Liver (tissue), 9 donors: ENCODE measurements around the gene IER2. TPM values are rescaled to one million over a fixed set of nuclear protein-coding genes. Genes with fewer than 3 reads are reported as not detected.

Source experiments
- DNase-seq: peaks from one replicate; pipeline ENCODE4 v3.0.0-alpha.2; 2017; ENCODE audit warnings: low spot score
- H3K27ac ChIP-seq, 2 donors: one replicate each; pipeline ENCODE4 v1.7.0; 2013; ENCODE audit warnings: inconsistent platforms in 2 of 2, low read length in 2 of 2, control low read depth in 1 of 2, low read depth in 1 of 2, mild to moderate bottlenecking in 1 of 2
- H3K27me3 ChIP-seq, 4 donors: one replicate each; pipeline versions ENCODE4 v1.6.1 to v1.7.0; 2013; ENCODE audit warnings: low read length in 3 of 4, inconsistent platforms in 1 of 4, mild to moderate bottlenecking in 1 of 4, moderate library complexity in 1 of 4; ENCODE audit not compliant: control insufficient read depth in 4 of 4, insufficient read depth in 4 of 4
- H3K36me3 ChIP-seq, 4 donors: one replicate each; pipeline versions ENCODE4 v1.6.1 to v1.7.0; 2013; ENCODE audit warnings: low read length in 3 of 4, mild to moderate bottlenecking in 3 of 4, low read depth in 1 of 4, moderate library complexity in 1 of 4; ENCODE audit not compliant: control insufficient read depth in 4 of 4, insufficient read depth in 3 of 4
- H3K4me1 ChIP-seq, 4 donors: one replicate each; pipeline versions ENCODE4 v1.6.1 to v1.7.0; 2013; ENCODE audit warnings: low read length in 3 of 4, mild to moderate bottlenecking in 3 of 4, moderate library complexity in 1 of 4; ENCODE audit not compliant: control insufficient read depth in 4 of 4, insufficient read depth in 4 of 4
- H3K4me3 ChIP-seq, 3 donors: one replicate each; pipeline versions ENCODE4 v1.6.1 to v1.7.0; 2013; ENCODE audit warnings: low read length in 3 of 3, control low read depth in 1 of 3, low read depth in 1 of 3, mild to moderate bottlenecking in 1 of 3
- H3K9ac ChIP-seq, 2 donors: one replicate each; pipeline ENCODE4 v1.7.0; 2013; ENCODE audit warnings: low read length in 2 of 2, mild to moderate bottlenecking in 2 of 2, moderate library complexity in 2 of 2, control low read depth in 1 of 2, low read depth in 1 of 2
- H3K9me3 ChIP-seq, 4 donors: one replicate each; pipeline versions ENCODE4 v1.6.1 to v1.7.0; 2013; ENCODE audit warnings: low read length in 3 of 4; ENCODE audit not compliant: control insufficient read depth in 4 of 4
- ATF3 ChIP-seq: IDR thresholded peaks from 2 replicates; pipeline ENCODE4 v1.6.1; 2016; ENCODE audit warnings: antibody characterized with exemption
- CTCF ChIP-seq: fragments of 150-350 bp; IDR thresholded peaks from 2 replicates; pipeline ENCODE4 v1.5.1; 2017; ENCODE audit warnings: improper control_type of control experiment, low read depth, low read length; ENCODE audit not compliant: missing input control
- EGR1 ChIP-seq, 2 donors: IDR thresholded peaks; 2 replicates each; pipeline ENCODE4 v1.6.1; 2016 to 2018; ENCODE audit warnings: antibody characterized with exemption in 2 of 2, low read depth in 2 of 2
- FOXA1 ChIP-seq: IDR thresholded peaks from 2 replicates; pipeline ENCODE4 v1.6.1; 2016; ENCODE audit warnings: antibody characterized with exemption
- GABPA ChIP-seq, 2 donors: IDR thresholded peaks in 1 of 2; conservative IDR thresholded peaks in 1 of 2; 2 replicates each; pipeline ENCODE4 v1.6.1; 2016; ENCODE audit warnings: antibody characterized with exemption in 2 of 2, mild to moderate bottlenecking in 1 of 2, moderate library complexity in 1 of 2
- HNF4A ChIP-seq, 2 donors: conservative IDR thresholded peaks; 2 replicates each; pipeline ENCODE4 v1.6.1; 2016; ENCODE audit warnings: antibody characterized with exemption in 2 of 2, mild to moderate bottlenecking in 2 of 2
- HNF4G ChIP-seq: IDR thresholded peaks from 2 replicates; pipeline ENCODE4 v1.6.1; 2016; ENCODE audit warnings: antibody characterized with exemption
- JUND ChIP-seq, 2 donors: IDR thresholded peaks; 2 replicates each; pipeline ENCODE4 v1.6.1; 2016; ENCODE audit warnings: antibody characterized with exemption in 2 of 2
- MAX ChIP-seq: IDR thresholded peaks from 2 replicates; pipeline ENCODE4 v1.6.1; 2016; ENCODE audit warnings: antibody characterized with exemption
- NR2F2 ChIP-seq: IDR thresholded peaks from 2 replicates; pipeline ENCODE4 v1.6.1; 2016; ENCODE audit warnings: antibody characterized with exemption
- RAD21 ChIP-seq, 2 donors: IDR thresholded peaks; 2 replicates each; pipeline ENCODE4 v1.6.1; 2016; ENCODE audit warnings: antibody characterized with exemption in 2 of 2, mild to moderate bottlenecking in 2 of 2
- REST ChIP-seq: IDR thresholded peaks from 2 replicates; pipeline ENCODE4 v1.6.1; 2016; ENCODE audit warnings: antibody characterized with exemption, mild to moderate bottlenecking
- RXRA ChIP-seq, 2 donors: IDR thresholded peaks; 2 replicates each; pipeline ENCODE4 v1.6.1; 2017 to 2018; ENCODE audit warnings: antibody characterized with exemption in 2 of 2, mild to moderate bottlenecking in 1 of 2
- SP1 ChIP-seq: IDR thresholded peaks from 2 replicates; pipeline ENCODE4 v1.6.1; 2018; ENCODE audit warnings: antibody characterized with exemption, mild to moderate bottlenecking
- TAF1 ChIP-seq: conservative IDR thresholded peaks from 2 replicates; pipeline ENCODE4 v1.6.1; 2016; ENCODE audit warnings: antibody characterized with exemption, mild to moderate bottlenecking
- YY1 ChIP-seq: IDR thresholded peaks from 2 replicates; pipeline ENCODE4 v1.6.1; 2016; ENCODE audit warnings: antibody characterized with exemption, mild to moderate bottlenecking
- ZBTB33 ChIP-seq: IDR thresholded peaks from 2 replicates; pipeline ENCODE4 v1.6.1; 2016; ENCODE audit warnings: antibody characterized with exemption
- WGBS: extraction: QIAGEN DNeasy Blood & Tissue Kit; methylation state at CpG from one replicate; pipeline ENCODE4 v1.1.7; 2013; 5-methylcytosine and 5-hydroxymethylcytosine counted together
- polyA plus RNA-seq, 2 donors: library from polyadenylated mRNA; stranded (reverse) in 1 of 2; unstranded in 1 of 2; fragments of 200-250 nt in 1 of 2; fragments of >200 nt in 1 of 2; fragmentation: Nextera tagmentation in 1 of 2; extraction: Ambion mirVana in 1 of 2; gene quantifications; one replicate each; pipeline versions ENCODE4 v1.2.1 to v1.2.3, GENCODE V29; 2013 to 2015
- total RNA-seq, 2 donors: library from RNA; depleted of rRNA; stranded (reverse); fragments of >200 nt; gene quantifications; one replicate each; pipeline ENCODE4 v1.2.3, GENCODE V29; 2014
- donor health status: healthy.
- donor health status: healthy.
- donor health status: healthy.
- donor health status: healthy.
- donor health status: healthy.

IER2 gene
- total and polyA plus RNA-seq, 4 donors = 11.4 to 38.9 (median 21.9) TPM

GRCh38 chr19:13151605-13152355, 1.6 kb downstream of the IER2 start:
- H3K9me3 ChIP-seq = no peaks in the 10 kb centered on the region

GRCh38 chr19:13152356-13152973, 2.3 kb downstream of the IER2 start:
- Histone ChIP-seq H3K4me3 (peak overlapping the region; percentile 71 to 97 (median 93)), H3K4me1 (peaks cover 5 to 27% (median 21%) of the 10 kb centered on the region in 4 donors), H3K27ac (peak overlapping the region; percentile 99 to 100), H3K9me3 (no peaks in the 10 kb centered on the region), H3K36me3 (no peaks in the 10 kb centered on the region), H3K27me3 (no peaks in the 10 kb centered on the region), H3K9ac (peak overlapping the region; percentile 100)
- WGBS = under 1% methylated on average over 25 of the region's 25 CpGs
- DNase-seq = no peak
- TF ChIP-seq TAF1 (no peak), RXRA (IDR thresholded peaks at IDR 0.05) (no peak), ZBTB33 (no peak), ATF3 (no peak), MAX (peak; percentile 92), FOXA1 (no peak), EGR1 (IDR thresholded peaks at IDR 0.05; ENCODE audit: low read depth in 2 of 2) (no peak), CTCF (peak; percentile 3), HNF4G (no peak), NR2F2 (no peak), HNF4A (conservative IDR thresholded peaks at IDR 0.05) (no peak)

More at GRCh38 chr19:13151605-13152355, 1.6 kb downstream of the IER2 start:
- TF ChIP-seq RXRA (IDR thresholded peaks at IDR 0.05) = peak; percentile 8 to 26
- no peak for TF ChIP-seq JUND (IDR thresholded peaks at IDR 0.05)
- peak in 1 of 2 donors; percentile 30 for TF ChIP-seq HNF4A (conservative IDR thresholded peaks at IDR 0.05)
- peak; percentile 95 for TF ChIP-seq MAX
- TF ChIP-seq TAF1 = peak; percentile 97
- TF ChIP-seq ATF3 = no peak
- TF ChIP-seq SP1 = peak; percentile 64
- peak; percentile 5 to 67 for TF ChIP-seq EGR1 (IDR thresholded peaks at IDR 0.05; ENCODE audit: low read depth in 2 of 2)
- peak; percentile 60 for TF ChIP-seq YY1
- peak; percentile 90 for TF ChIP-seq REST
- TF ChIP-seq GABPA (IDR thresholded peaks at IDR 0.05 in 1 of 2, conservative IDR thresholded peaks at IDR 0.05 in 1 of 2) = peak; percentile 33 to 82
- TF ChIP-seq RAD21 (IDR thresholded peaks at IDR 0.05) = no peak
- no peaks in the 10 kb centered on the region for H3K27me3 ChIP-seq
- H3K9ac ChIP-seq = peak overlapping the region; percentile 100
- peaks cover 5 to 25% (median 19%) of the 10 kb centered on the region in 4 donors for H3K4me1 ChIP-seq
- peak overlapping the region; percentile 99 to 100 for H3K27ac ChIP-seq
- DNase-seq = peak; percentile 96
- under 1% methylated on average over 71 of the region's 71 CpGs for WGBS
- peak overlapping the region; percentile 75 to 97 (median 93) for H3K4me3 ChIP-seq
- no peaks in the 10 kb centered on the region for H3K36me3 ChIP-seq
